ENCODE results near the gene HJURP.

DNA sequence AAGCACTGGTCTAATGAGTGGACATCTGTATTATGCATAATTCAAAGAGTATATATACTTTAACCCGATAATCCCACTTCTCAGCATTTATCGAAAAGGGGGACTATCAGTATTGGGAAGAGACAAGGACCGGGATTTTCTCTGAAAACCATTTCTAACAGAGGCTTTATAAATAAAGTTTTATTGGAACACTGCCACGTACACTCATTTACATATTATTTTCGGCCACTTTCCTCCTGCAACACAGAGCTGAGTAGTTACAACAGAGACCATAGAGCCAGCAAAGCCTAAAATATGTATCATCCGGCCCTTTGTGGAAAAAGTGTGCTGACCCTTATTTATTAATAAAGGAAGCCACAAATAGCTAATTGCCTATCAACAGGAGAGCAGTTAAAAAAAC, 3.2 kb downstream of the HJURP start:
- no peak for TF ChIP-seq POLR2A (IDR thresholded peaks at IDR 0.05; ENCODE audit: low read depth)
- TF ChIP-seq, protein P1, sequence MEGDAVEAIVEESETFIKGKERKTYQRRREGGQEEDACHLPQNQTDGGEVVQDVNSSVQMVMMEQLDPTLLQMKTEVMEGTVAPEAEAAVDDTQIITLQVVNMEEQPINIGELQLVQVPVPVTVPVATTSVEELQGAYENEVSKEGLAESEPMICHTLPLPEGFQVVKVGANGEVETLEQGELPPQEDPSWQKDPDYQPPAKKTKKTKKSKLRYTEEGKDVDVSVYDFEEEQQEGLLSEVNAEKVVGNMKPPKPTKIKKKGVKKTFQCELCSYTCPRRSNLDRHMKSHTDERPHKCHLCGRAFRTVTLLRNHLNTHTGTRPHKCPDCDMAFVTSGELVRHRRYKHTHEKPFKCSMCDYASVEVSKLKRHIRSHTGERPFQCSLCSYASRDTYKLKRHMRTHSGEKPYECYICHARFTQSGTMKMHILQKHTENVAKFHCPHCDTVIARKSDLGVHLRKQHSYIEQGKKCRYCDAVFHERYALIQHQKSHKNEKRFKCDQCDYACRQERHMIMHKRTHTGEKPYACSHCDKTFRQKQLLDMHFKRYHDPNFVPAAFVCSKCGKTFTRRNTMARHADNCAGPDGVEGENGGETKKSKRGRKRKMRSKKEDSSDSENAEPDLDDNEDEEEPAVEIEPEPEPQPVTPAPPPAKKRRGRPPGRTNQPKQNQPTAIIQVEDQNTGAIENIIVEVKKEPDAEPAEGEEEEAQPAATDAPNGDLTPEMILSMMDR (IDR thresholded peaks at IDR 0.05), result no peak
- TF ChIP-seq EP300 (IDR thresholded peaks at IDR 0.05), result no peak
- TF ChIP-seq POLR2AphosphoS5 (IDR thresholded peaks at IDR 0.05), result no peak

Measured in esophagus muscularis mucosa (tissue), 4 donors.